Activated T-cell treated with anti-CD3 and anti-CD28 coated beads, Interleukin-2, amount 50 U/mL, for 1 hour (primary cell): ENCODE results near the gene VWA7.
A peak's percentile ranks its signal among the peaks of the same experiment; 100 is the strongest.

Experiments used
- DNase-seq: peaks from one replicate; pipeline ENCODE4 v3.0.0-alpha.2; 2020

VWA7 gene

DNA sequence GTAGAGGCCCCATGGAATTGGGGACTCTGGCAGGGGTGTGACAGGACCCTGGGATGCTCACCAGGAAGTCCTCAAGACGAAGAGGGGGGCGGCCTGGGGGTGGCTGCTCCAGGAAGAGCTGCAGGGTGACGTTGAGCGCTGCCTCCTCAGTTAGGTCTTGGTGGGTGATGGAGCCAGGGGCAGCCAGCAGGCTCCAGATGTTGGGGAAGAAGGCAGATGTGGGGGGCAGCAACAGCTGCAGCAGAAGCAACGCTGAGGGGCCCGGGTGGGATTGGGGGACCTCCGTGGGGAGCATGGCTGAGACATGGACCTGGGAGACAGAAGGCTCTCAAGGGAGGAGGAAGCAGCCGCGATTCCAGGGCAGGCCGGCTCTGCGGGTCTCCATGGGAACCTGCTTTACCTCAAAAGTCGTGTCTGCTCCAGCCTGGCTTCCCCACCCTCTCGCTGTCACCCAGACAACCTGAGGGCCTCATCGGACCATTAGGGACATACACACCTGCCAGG lies 591 bp downstream of the VWA7 start:
- no peak for DNase-seq

DNA sequence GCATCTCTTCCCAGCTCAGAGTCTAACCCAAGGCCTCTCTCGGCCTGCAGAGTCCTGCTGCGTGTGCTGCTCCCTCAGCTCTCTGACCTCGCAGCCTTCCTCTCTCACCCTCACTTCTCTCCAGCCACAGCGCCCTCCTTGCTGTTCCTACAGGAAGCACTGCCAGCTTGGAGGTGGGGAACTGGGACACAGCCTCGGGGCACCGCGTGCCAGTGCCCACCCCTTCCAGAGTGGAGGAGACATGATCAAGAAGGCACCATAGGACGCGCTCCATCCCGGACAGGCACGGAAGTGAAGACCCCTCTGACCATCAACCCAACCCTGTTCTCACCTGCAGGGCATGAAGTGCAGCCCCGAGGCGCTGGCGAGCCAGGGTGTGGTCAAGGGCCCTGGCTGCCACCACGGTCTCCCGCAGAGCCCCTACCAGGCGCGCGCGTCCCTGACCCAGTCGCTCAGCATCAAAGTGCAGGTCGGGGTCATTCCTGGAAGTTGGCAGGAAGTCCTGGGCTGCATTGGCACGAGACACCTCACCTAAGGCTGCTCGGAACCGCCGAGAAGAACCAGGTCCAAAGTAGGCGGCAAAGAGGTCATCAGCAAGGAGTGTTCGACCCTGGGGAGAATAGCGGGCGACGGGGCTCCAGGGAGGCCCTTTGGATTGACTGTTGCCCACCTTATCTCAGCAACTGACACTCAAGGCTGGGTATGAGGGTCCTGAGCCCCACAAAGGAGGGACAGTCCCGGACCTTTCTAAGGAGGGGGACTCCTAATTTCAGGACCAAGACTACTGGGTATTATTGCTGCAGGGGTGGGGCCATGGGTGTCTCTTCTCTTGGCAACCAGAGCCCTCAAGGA lies 1.3 kb downstream of the VWA7 start:
- no peak for DNase-seq

DNA sequence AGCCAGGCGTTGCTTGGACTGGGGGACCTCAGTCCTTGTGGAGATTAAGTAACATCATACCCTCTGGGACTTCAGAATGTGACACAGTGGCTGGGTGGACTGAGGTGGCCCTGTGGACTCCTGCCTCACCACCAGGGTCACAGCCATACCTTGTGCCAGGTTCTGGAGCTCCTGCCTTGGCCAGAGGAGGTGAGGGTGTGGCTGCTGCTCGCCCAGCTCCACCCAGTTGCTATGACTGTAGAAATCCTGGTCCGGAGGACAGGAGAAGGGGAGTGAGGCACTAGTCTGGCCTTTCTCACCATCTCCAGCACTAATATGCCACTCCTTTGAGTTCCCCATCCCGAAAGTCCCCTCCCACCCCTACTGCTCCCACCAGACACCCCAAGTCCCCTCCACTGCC lies 1.9 kb downstream of the VWA7 start:
- DNase-seq, result no peak

DNA sequence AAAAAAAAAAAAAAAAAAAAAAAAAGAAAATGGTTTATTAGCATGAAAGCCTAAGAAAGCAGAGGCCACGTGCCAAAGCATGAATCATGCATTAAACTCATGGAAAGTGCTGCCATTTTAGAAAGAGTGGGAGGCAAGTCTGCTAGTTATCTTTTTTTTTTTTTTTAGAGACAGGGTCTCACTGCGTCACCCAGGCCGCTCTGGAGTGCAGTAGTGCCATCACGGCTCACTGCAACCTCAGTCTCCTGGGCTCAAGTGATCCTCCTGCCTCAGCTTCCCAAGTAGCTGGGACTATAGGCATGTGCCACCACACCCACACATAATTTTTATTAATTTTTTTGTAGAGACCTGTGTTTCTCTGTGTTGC lies 5.2 kb downstream of the VWA7 start:
- no peak for DNase-seq

DNA sequence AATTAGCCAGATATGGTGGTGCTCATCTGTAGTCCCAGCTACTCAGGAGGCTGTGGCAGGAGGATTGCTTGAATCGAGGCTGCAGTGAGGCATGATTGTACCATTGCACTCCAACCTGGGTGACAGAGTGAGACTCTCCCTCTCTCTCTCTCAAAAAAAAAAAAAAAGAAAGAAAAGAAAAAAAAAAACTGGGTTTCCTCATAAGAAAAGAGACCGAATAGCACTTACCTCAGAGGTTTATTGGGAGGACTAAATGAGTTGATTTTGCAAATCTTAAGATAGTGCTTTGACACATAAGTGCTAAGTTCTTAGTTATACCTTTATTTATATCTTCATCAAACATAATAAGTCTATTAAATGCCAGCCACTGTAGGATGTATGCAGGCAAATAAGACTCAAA lies 6.3 kb downstream of the VWA7 start:
- no peak for DNase-seq

DNA sequence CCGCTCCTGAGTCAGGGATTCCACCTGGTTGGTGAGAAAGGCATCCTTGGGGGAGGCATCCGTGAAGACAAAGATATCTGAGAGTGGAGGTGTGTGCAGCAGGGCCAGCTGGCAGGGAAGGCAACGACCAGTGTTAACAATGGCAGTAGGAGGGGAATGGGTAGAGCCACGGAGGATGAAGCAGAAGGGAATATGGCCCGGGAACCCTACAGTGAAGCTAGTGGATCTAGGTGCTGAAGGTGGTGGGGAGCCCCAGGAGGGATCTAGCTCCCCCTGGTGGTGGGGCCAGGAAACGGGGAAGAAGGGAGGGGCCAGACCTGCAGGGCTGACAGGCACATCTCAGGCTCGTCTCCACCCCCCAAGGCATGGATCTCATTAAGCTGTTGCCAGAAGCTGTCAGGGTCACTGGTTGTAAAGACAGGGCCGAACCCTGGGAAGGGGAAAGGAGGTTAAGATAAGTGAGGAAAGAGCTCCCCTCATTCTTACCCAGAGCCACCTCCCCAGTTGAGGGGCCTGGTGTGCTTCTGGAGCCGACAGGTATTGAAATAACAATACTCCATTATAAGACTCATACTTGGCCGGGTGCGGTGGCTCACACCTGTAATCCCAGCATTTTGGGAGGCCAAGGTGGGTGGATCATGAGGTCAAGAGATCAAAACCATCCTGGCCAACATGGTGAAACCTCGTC lies 7.3 kb downstream of the VWA7 start:
- peak; percentile 84 for DNase-seq

DNA sequence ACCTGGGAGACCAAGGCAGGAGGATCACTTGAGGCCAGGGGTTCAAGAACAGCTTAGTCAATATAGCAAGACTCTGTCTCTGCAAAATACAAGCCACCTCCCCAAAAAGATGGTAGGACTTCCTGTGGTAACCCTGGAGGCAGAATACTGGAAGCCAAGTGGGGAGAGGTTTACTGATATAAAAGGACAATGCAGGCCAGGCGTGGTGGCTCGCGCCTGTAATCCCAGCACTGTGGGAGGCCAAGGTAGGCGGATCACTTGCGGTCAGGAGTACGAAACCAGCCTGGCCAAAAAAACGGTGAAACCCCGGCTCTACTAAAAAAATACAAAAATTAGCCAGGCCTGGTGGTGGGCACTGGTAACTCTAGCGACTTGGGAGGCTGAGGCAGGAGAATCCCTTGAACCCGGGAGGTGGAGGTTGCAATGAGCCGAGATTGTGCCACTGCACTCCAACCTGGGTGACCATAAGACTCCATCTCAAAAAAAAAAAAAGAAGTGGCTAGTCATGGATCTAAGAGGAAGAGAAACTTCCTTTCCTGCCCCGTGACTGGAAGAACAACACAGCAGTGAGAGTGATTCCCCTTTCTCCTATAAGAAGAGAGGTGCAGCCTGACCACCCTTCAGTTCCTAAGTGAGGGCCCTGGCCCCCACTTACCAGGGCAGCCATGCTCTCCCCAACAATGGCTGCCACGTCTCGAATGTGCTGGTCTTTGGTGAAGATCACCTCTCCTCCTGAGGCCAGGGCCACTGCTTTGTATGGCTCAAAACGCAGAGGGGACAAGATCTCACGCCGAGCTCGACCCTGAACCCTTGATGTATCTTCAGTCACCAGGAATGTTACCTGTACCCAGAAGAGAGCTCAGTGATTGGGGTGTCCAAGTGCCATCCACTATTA lies 8.5 kb downstream of the VWA7 start:
- no peak for DNase-seq

DNA sequence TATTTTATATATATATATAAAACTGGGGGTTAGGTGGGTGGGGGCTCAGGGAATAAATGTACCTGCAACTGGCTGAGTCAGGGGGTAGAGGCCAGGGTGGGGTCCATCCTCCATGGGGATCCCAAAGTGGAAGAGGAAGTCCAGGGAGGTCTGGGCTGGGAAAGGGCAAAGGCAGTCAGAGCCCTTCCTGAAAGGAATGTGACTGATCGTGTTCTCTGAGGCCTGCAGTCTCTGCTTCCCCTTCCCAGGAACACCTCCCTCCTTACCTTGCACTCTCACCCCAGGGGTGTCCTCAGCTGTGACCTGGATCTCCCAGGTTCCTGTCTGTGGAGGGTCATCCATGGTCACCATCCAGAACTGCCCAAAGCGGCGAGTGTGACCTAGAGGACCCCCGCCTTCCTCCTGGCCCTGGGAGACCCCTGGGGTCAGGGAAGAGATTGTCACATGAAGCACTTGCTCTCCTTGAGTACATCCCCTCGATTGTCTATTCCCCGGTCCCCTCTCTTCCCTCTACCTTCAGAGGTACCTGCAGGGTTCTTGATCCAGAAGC lies 10.0 kb downstream of the VWA7 start:
- DNase-seq, result no peak

DNA sequence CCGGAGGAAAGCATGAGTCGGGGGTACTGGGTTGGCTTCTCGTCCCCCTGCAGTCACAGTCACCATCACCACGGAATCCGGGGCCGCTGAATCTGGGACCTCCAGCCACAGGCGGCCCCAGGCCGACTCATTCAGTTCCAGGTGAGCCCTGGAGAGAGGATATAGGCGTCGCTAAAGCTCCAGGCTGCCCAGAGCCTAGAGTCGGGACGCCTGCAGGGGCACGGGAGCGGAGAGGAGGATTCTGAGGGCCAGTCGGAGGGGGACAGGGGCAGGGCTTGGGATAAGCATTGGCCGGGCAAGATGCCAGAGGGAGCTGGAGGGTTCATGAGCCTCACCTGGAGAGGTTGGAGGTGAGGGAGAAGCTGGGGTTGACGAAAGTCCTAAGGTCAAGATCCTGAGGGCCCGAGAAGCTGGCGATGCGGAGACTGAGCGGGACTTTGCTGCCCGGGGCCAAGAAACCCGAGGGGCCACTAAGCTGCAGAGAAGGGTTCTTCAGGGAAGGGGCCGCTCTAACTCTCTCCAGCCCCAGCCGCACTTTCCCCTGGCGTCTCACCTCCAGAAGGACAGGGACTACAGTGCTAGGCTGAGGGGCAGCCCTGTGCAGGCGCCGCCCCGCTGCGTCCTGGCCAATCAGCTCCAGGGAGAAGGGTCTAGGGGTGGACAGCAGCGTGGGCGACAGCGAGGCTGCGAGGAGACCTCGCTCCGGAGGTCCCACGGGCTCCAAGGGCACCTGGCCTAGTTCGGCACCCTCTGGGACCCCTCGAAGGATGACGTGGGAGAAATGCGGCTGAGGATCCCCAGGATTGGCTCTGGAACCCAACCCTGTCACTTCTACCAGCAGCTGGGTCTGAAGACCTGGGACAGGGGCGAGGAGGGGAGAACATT lies 11.0 kb downstream of the VWA7 start:
- no peak for DNase-seq

DNA sequence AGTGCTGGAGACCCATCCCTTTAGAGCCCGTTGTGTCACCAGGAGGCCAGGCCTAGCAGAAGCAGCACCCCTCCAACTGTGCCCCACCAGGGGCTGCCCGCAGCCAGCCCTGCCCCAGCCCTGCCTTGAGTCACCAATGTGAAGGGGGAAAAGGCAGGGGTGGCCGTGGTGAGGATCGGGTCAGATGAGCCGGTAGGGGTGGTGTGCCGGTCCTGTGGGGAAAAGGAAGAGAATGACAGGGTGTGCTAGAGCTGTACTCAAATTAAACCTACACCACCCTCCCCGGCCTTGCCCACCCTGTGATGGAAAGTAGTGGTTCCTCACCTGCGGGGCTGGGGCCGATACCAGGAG lies 11.6 kb downstream of the VWA7 start:
- DNase-seq, result no peak

DNA sequence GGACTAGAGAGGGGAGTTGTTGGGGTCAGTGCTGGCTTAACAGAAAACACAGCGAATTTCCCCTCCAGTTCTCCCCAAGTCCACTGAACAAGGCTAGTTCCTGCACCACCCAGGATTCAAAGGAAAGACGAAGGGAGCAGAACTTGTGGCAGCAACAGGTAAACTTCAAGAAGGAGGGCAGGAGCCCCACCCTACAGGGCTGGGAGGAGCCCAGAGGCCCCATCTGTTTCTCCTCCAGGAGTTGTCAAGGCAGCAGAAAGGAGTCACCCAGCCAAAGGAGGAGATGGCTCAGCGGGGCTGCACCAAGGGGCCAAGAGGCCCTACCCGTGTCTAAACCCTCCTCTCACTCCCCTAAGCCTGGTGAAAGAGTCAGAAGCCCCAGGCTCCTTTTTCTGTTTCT lies 12.9 kb downstream of the VWA7 start:
- no peak for DNase-seq

DNA sequence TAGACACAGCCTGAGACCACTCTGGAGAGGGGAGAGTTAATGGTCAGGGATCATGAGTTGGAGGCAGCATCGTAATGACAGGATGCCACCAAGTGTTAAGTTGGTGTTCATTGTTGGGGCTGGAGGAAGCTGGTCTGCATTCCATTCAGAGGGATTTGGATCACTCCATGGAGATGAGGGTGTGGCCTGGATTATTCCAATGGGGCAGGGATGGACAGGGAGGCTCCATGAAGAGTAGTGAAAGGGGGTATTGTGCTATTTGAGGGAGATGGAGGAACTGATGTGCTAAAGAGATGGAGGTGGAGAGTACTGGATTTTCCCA lies 13.5 kb downstream of the VWA7 start:
- no peak for DNase-seq

DNA sequence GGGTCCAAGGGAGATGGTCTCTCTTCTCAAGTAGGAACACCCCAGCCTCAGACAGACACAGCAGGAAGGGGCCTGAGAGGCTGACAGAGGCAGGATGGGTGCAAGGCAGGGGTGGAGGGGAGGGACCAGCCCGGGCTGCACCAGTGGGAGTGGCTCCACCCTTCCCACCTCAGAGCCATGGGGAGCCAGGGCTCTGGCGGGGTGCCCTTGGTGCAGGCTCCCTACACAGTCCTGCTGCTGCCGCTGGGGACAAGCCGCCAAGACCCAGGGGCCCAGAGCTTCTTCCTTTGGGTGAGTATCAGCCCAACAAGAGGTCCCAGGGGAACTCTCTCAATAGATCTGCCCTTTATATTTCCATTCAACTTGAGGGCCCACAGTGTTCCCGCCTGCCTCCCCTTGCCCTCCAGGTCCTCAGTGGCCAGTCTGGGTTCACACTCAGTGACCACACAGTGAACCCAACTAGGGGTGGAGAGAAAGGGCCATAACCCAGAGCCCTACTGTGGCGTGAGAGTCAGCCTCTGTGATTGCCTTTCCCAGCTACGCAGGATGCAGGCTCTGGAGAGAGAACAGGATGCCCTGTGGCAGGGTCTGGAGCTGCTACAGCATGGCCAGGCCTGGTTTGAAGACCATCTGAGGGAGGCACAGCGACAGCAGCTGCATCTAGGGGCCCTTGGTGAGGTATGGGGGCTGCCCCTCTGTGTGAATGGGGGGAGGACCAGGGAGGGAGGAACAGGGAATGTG lies 14.1 kb downstream of the VWA7 start:
- DNase-seq, result no peak

DNA sequence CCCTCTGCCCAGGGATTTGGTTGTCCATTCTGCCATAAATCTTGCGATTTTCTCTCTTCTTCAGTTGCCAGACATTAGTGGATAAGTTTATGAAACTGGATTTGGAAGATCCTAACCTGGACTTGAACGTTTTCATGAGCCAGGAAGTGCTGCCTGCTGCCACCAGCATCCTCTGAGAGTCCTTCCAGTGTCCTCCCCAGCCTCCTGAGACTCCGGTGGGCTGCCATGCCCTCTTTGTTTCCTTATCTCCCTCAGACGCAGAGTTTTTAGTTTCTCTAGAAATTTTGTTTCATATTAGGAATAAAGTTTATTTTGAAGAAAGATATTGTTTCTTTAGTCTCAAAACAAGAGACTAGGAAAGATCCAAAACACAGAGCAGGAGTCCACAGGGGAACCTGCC lies 14.8 kb downstream of the VWA7 start, which contains the start of gene SAPCD1:
TSS of gene SAPCD1 (plus strand) at position 301 of the 400 bp plus-strand sequence. CDS start 399 bp downstream, outside the sequence.
- DNase-seq, result no peak

DNA sequence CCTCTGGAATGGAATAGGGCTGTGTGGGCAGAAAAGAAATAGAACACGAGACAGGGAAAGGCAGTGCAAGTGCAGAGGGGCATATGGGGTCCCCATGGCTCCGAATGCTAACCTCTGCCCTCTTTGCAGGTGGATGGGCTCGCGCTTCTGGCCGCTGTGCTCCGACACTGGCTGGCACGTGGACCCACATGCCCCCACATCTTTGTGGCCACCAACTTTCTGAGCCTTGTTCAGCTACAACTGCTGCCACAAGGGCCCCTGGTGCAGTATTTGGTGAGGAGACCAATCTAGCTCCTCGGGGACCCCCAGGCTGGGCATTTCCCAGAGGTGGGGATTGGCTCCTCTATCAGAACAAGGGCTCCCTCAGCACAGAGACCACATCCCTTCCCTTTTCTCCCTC lies 15.8 kb downstream of the VWA7 start:
- no peak for DNase-seq

DNA sequence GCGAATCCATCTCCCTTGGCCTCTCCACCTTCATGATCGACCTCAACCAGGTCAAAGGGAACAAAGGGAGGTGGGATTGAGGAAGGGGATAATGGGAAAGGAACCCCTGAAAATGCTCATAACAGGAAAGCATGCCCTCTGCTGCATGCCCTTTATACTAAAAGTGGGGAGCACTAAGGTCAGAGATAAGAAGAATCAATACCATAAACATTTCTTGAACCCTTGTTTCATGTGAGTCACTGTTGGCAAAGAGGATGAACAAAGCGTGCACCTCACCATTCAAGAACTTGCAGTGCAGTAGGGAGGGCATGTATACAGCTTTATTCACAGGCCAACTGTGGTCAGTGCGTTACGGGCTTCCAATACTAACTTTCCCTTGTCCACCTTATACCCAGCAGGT lies 16.3 kb downstream of the VWA7 start:
- DNase-seq, result no peak

DNA sequence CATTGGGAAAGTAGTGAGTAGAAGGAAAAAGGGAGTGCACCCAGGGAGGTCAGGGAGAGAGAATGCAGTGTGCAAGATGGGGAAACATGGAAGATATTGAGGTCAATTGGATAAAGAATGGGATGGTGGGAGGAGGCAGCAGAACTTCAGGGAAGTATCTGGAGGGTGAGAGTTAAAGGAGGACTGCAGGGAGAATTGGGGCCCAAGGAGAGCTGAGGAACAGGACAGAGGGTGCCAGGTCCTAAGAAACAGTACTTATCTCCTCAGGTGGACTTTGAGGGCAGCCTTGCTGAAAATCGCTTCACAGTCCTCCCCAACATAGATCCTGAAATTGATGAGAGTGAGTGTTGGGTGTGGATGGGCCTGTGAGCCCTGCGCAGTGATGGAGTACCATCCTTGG lies 18.8 kb downstream of the VWA7 start:
- no peak for DNase-seq

DNA sequence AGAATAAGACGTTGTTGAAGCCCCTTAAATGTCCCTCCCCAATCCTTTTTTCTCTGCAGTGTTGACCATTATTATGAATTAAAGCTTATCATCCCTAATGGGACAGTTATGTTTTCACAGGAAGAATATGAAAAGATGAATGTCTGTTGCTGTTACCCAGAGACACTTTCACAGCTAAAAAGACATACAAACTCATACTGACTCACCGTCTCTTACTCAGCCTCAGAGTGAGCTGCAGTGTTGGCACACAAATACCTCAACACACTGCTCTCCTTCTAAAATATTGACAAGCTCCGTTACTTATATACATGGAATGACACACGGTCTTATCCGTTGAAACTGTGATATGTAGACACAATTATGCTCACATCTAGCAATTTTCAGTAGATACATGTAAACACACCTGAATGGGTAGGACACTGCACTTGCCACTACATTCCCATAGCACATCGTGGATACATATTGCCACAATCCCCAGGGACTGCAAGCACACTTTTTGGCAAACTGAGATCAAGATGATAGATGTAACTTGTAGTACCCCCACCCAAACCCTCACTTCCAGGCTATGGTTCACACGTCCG lies 24.3 kb downstream of the VWA7 start:
- DNase-seq, result no peak

DNA sequence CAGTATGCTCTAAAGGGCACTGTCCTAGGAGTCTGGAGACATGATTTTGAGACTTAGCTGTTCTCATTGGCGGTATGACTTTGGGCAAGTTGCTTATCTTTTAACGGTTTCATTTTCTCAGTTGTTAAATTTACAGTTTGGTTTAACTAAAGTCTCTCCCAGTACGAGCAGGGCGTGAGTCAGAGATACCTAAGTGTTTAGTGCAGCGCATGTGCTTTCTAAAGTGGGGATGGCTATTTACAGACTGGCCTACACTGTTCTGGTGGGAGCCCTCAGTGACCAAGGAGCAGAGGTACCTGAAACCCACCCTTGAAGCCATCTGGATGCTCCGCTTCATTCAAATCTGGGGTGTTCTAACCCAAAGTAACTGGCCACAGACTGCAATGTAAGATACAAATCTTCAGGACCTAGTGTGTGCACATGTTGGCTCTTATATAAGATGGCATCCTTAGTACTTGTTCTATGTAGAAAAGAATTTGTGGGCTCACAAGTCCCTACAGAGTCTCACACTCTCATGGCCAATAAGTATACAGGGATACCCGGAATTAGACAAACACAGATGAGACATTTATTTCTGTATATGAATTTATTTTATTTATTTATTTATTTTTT lies 26.6 kb downstream of the VWA7 start:
- no peak for DNase-seq

DNA sequence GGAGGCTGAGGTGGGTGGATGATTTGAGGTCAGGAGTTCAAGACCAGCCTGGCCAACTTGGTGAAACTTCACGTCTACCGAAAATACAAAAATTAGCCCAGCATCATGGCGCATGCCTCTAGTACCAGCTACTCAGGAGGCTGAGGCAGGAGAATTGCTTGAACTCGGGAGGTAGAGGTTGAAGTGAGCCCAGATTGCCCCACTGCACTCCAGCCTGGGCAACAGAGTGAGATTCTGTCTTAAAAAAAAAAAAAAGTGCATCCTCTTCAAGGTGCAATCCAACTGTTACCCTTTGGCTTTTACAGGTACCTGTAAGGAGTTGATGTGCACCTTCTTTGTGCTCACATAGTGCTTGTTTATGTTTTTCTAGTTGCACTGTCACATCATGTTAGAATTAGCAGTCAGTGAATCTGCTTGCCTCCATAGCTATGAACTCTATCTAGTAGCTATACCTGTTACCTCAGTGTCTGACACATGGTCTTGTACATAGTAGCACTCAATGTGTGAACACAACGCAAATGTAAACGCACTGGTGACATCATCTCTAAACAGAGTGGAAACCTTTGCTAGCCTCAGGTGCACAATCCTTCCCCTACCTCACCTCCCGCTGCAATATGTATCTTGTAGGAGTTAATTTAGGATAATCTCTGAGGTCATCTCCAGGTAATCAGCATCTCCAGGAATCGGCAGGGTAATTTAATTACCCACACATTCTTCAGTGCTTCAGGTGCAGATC lies 27.7 kb downstream of the VWA7 start:
- no peak for DNase-seq
